Metanephros (tissue), 1 donor: ENCODE results near the gene CYP2D6. TPM values are rescaled to one million over a fixed set of nuclear protein-coding genes. Genes with fewer than 3 reads are reported as not detected.

ENCODE experiments used
- total RNA-seq: library from RNA; depleted of rRNA; stranded (reverse); fragments of >200 nt; gene quantifications from one replicate; pipeline ENCODE4 v1.2.3, GENCODE V29; 2014

Gene CYP2D6
- 2.5 TPM for total RNA-seq

DNA sequence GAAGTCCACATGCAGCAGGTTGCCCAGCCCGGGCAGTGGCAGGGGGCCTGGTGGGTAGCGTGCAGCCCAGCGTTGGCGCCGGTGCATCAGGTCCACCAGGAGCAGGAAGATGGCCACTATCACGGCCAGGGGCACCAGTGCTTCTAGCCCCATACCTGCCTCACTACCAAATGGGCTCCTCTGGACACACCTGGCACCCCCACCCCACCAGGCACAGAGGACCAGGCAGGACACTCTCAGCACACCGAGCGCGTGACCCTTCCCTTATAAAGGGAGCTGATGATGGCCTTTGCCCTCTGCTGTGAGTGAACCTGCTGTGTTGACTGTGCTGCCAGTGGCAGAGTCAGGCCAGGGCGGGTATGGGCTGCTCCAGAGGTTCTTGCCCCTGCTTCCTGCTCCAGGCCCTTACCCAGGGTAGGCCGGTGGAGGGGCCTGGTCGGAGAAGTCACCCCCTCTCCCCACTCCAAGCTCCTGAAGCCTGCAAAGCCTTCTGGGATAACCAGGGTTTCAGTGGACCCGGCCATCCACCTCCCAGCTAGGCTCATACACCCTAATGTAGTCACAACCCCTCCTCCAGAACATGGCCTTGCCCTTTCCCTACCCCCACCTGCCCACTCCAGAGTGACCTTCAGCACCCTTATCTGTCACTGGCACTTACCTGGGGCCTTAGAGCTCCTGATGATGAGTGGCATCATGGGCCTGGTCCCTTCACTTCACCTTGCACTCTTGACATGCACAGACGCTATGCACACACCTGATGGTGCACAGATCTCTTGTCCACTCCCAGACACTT is at the start of gene CYP2D6:
Gene CYP2D6 (minus strand): TSS at position 172 of the 793 bp plus-strand sequence. CDS start 19 bp downstream, at position 153.

DNA sequence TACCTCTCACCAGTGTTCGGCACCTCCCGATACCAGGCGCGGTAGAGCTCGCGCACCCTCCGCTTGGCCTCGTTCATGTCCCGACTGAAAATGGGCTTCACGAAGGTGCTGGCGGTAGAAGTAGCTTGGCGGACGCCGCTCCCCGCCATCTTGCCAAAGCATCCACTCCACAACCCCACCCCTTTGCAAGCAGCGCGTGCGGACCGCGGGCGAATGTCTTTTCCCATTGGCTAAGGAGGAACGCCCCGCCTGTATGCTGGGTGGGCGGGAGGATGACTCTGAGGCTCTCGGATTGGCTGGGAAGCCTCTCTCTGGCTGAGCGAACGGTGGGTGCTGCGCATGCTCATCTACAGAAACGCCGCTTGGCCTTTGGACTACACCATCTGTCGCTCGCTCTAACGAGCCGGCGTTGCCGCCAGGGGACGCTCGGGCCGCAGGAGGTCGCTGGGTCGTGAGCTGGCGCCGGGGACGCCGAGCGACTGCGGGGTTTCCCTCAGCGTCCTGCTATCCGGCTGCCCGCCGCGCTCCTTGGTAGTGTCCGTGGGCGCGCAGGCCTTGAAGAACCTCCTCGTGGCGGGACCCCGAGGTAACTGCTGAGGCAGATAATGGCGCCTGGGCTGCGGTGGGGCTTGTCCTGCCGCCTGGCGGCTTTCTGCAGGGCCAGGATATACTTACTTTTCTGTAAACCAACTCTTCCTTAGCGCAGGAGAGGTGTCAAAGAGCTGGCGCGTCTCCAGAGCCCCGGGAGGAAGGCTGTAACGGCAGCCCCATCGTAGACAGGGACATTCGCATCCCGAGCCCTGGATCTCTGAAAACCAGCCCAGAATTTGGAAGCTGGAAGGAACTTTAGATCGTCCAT is 39.8 kb downstream of the CYP2D6 start, which contains the start of gene NDUFA6:
Gene NDUFA6 (minus strand): TSS at position 177 of the 859 bp plus-strand sequence. CDS start 28 bp downstream, at position 149.

DNA sequence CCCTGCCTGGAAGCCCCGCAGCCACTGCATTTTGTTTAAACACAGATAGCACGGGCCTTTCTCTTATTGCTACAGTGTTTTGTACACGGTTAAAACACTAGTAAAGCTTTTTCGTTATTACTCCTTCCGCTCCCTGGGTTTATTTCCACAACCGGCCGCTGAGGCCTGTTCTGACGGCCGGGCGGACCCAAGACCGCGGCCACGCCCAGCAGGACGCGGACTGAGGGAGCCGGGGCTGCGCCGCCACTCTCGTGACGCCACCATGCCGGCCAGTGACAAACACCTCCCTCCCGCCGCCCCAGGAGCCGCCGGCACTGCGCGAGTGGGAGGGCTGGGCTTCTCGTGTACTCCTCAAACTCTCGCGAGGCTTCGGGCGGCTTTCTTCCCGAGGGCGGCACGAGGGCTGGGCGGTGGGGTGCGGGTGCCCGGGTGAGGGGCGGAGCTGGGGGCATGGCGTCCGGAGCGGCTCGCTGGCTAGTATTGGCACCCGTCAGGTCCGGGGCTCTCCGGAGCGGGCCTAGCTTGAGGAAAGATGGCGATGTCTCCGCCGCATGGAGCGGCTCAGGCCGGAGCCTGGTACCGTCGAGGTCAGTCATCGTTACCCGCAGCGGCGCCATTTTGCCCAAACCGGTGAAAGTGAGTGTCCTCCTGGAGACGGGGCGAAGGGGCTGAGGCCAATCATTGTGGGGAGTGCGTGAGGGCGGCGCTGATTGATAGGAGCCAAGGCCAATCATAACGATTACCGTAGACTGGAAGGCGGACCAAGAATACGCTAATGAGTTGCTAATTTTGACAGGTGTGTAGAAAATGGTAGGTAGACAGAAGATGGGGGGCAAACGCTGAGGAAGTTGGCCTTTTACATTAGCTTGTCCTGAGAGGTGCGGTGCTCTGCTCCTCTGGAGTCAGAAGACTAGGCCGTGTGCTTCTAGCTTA is 51.0 kb downstream of the CYP2D6 start, which contains the start of gene SMDT1:
Gene SMDT1 (plus strand): TSS at position 382 of the 933 bp plus-strand sequence. CDS start 69 bp downstream, at position 451.

Other genes starting within 250 kb of the CYP2D6 start
- gene SHISA8, start 215.7 kb downstream of the CYP2D6 start, total RNA-seq = 0.82 TPM
- 1.2 TPM for gene TNFRSF13C, start 204.0 kb downstream of the CYP2D6 start, total RNA-seq
- gene CENPM, start 183.7 kb downstream of the CYP2D6 start, total RNA-seq = 14.2 TPM
- 1.5 TPM for gene SEPTIN3, start 161.4 kb downstream of the CYP2D6 start, total RNA-seq
- 7.7 TPM for gene WBP2NL, start 132.0 kb downstream of the CYP2D6 start, total RNA-seq
- 33.5 TPM for gene NAGA, start 60.0 kb downstream of the CYP2D6 start, total RNA-seq
- gene PHETA2, start 56.6 kb downstream of the CYP2D6 start, total RNA-seq = 8.6 TPM
- 30.0 TPM for gene SMDT1, start 51.1 kb downstream of the CYP2D6 start, total RNA-seq
- 54.1 TPM for gene NDUFA6, start 40.0 kb downstream of the CYP2D6 start, total RNA-seq
- 30.8 TPM for gene TCF20, start 139.8 kb upstream of the CYP2D6 start, total RNA-seq